Endothelial cell of umbilical vein (primary cell): Measurements from ENCODE around the gene CPLANE2. TPM values are rescaled to one million over a fixed set of nuclear protein-coding genes. Genes with fewer than 3 reads are reported as not detected.

ENCODE experiments used
- BruUV-seq: library from RNA; stranded (reverse); fragments of 400-500 nt; replicated peaks from 2 replicates; lab custom pipeline; 2021; lab: Mats Ljungman, UMichigan
- CTCF ChIA-PET: fragments of 300-600, 350-600 bp; sonication (Branson Sonifier 250); formaldehyde crosslinking; loops from one replicate; lab custom pipeline; 2021; ENCODE audit warnings: antibody characterized with exemption, inconsistent platforms; lab: Charles Lee
- POLR2A ChIA-PET: fragments of 300-600, 350-600 bp; sonication (Branson Sonifier 250); formaldehyde crosslinking; loops from one replicate; lab custom pipeline; 2021; ENCODE audit warnings: antibody characterized with exemption, inconsistent platforms; lab: Charles Lee
- DNase-seq: peaks from one replicate; pipeline ENCODE4 v3.0.0-alpha.2; 2011; ENCODE audit warnings: low read depth, low spot score
- FAIRE-seq: peaks from 2 replicates; lab custom pipeline; 2011; peaks lifted over from hg19 to GRCh38; lab: Jason Lieb, UNC
- H2AFZ ChIP-seq: 2 replicates; pipeline ENCODE4 v1.6.0; 2012; ENCODE audit warnings: low read depth, low read length, control low read depth, inconsistent platforms
- H3K27ac ChIP-seq: 2 replicates; pipeline ENCODE4 v1.5.1; 2011; ENCODE audit warnings: low read depth, mild to moderate bottlenecking, control low read depth, low read length, moderate library complexity; ENCODE audit not compliant: insufficient read depth
- H3K27me3 ChIP-seq, 2 experiments: 2 replicates each; pipeline versions ENCODE4 v1.6.0 to v1.6.1; 2011; ENCODE audit warnings: low read length in 2 of 2, mixed read lengths in 1 of 2; ENCODE audit not compliant: control insufficient read depth in 2 of 2, insufficient read depth in 2 of 2
- H3K36me3 ChIP-seq, 2 experiments: 2 replicates in 1 of 2; 3 replicates in 1 of 2; pipeline ENCODE4 v1.5.1; 2011; ENCODE audit warnings: low read length in 2 of 2, mild to moderate bottlenecking in 1 of 2, moderate library complexity in 1 of 2; ENCODE audit not compliant: control insufficient read depth in 2 of 2, insufficient read depth in 2 of 2; ENCODE audit errors: extremely low read depth in 1 of 2
- H3K4me1 ChIP-seq: 3 replicates; pipeline ENCODE4 v1.5.1; 2011; ENCODE audit warnings: mild to moderate bottlenecking, low read length; ENCODE audit not compliant: control insufficient read depth, insufficient read depth; ENCODE audit errors: extremely low read depth
- H3K4me2 ChIP-seq: 2 replicates; pipeline ENCODE4 v1.6.1; 2011; ENCODE audit warnings: low read length, control low read depth, mixed read lengths; ENCODE audit not compliant: insufficient read depth
- H3K4me3 ChIP-seq, 3 experiments: fragments of 200-600 bp in 1 of 3; sonication (generic), shearing (Covaris generic) in 1 of 3; replicated peaks in 1 of 3; 2 replicates each; pipeline ENCODE4 v1.5.1; 2011 to 2016; ENCODE audit warnings: control low read depth in 3 of 3, low read length in 3 of 3, mild to moderate bottlenecking in 2 of 3, inconsistent platforms in 1 of 3, low read depth in 1 of 3, moderate library complexity in 1 of 3; ENCODE audit not compliant: insufficient read depth in 1 of 3
- H3K79me2 ChIP-seq: 2 replicates; pipeline ENCODE4 v1.6.0; 2012; ENCODE audit warnings: low read length, inconsistent platforms; ENCODE audit not compliant: control insufficient read depth, insufficient read depth
- H3K9ac ChIP-seq: replicated peaks from 2 replicates; pipeline ENCODE3; 2011; ENCODE audit warnings: low read length, control low read depth; ENCODE audit not compliant: insufficient read depth; ENCODE audit errors: extremely low read depth
- H3K9me1 ChIP-seq: replicated peaks from 3 replicates; pipeline ENCODE4 v1.6.0; 2011; ENCODE audit warnings: mild to moderate bottlenecking, low read length; ENCODE audit not compliant: control insufficient read depth, insufficient read depth; ENCODE audit errors: extremely low read depth
- H3K9me3 ChIP-seq: replicated peaks from 2 replicates; pipeline ENCODE4 v1.5.1; 2012; ENCODE audit warnings: low read length, inconsistent platforms; ENCODE audit not compliant: control insufficient read depth, insufficient read depth
- H4K20me1 ChIP-seq: replicated peaks from 2 replicates; pipeline ENCODE3; 2011; ENCODE audit warnings: mild to moderate bottlenecking, low read length; ENCODE audit not compliant: control insufficient read depth, insufficient read depth; ENCODE audit errors: extremely low read depth
- EZH2 ChIP-seq: IDR thresholded peaks from 2 replicates; pipeline ENCODE4 v1.6.1; 2012; ENCODE audit warnings: borderline replicate concordance, low read depth, mild to moderate bottlenecking, moderate library complexity, low read length, inconsistent platforms; ENCODE audit not compliant: severe bottlenecking
- FOS ChIP-seq: IDR thresholded peaks from 2 replicates; pipeline ENCODE4 v1.6.1; 2011; ENCODE audit warnings: mild to moderate bottlenecking, low read length, moderate library complexity, borderline replicate concordance; ENCODE audit not compliant: insufficient read depth
- GATA2 ChIP-seq: IDR thresholded peaks from 2 replicates; pipeline ENCODE4 v1.7.0; 2011; ENCODE audit warnings: low read depth, mild to moderate bottlenecking, moderate library complexity, mixed read lengths, low read length; ENCODE audit not compliant: insufficient read length, insufficient read depth
- JUN ChIP-seq: IDR thresholded peaks from 2 replicates; pipeline ENCODE4 v1.6.1; 2011; ENCODE audit warnings: borderline replicate concordance, low read depth; ENCODE audit not compliant: insufficient read length, insufficient read depth
- MYC ChIP-seq: IDR thresholded peaks from one replicate; pipeline ENCODE4 v1.6.1; 2011; ENCODE audit warnings: mild to moderate bottlenecking, low read depth, low read length
- POLR2A ChIP-seq: IDR thresholded peaks from 2 replicates; pipeline ENCODE4 v1.6.1; 2012; ENCODE audit warnings: low read depth, mild to moderate bottlenecking, control low read depth, low read length
- POLR2AphosphoS5 ChIP-seq: IDR thresholded peaks from 2 replicates; pipeline ENCODE4 v1.6.1; 2012; ENCODE audit warnings: low read depth, mild to moderate bottlenecking, control low read depth, low read length, moderate library complexity; ENCODE audit not compliant: insufficient read depth
- dilution Hi-C: fragments of 300-500 bp; cut with MboI; formaldehyde crosslinking; loops from one replicate; pipeline ENCODE4 v1.15.0; 2019; ENCODE audit warnings: low sequenced_read_pairs; ENCODE audit not compliant: extremely low pct_ligation_motif_present
- intact Hi-C: fragments of 100-400 bp; cut with micrococcal nuclease; formaldehyde crosslinking; loops from one replicate; pipeline ENCODE4 v1.10.0; 2022
- polyA plus RNA-seq, 4 experiments: library from polyadenylated mRNA; depleted of rRNA in 3 of 4; stranded (reverse) in 3 of 4; unstranded in 1 of 4; fragments of >200 nt; gene quantifications; 2 replicates each; pipeline versions ENCODE4 v1.2.1 to v1.2.3, GENCODE V29; 2011 to 2012; ENCODE audit warnings: missing spikeins in 1 of 4
- total RNA-seq: library from RNA; stranded (reverse); gene quantifications from 2 replicates; pipeline ENCODE4 v1.2.3, GENCODE V29; 2021
- TF ChIP-seq, protein P1 (sequence below): IDR thresholded peaks from 2 replicates; pipeline ENCODE4 v1.6.1; 2011; ENCODE audit not compliant: insufficient read depth, insufficient read length
- TF ChIP-seq, protein P2 (sequence below), 2 donors: IDR thresholded peaks; 1 replicate in 1 of 2; 2 replicates in 1 of 2; pipeline ENCODE4 v1.5.1; 2011; ENCODE audit warnings: low read length in 2 of 2, mild to moderate bottlenecking in 2 of 2, moderate library complexity in 2 of 2, control low read depth in 1 of 2, inconsistent platforms in 1 of 2, low read depth in 1 of 2; ENCODE audit not compliant: insufficient read depth in 1 of 2; ENCODE audit errors: extremely low read depth in 1 of 2

CPLANE2 gene
- total and polyA plus RNA-seq, 2 donors (not counting 3 experiments of a cell fraction or from before 2014, with no cell fraction given) = 3.9 to 4.6 TPM

DNA sequence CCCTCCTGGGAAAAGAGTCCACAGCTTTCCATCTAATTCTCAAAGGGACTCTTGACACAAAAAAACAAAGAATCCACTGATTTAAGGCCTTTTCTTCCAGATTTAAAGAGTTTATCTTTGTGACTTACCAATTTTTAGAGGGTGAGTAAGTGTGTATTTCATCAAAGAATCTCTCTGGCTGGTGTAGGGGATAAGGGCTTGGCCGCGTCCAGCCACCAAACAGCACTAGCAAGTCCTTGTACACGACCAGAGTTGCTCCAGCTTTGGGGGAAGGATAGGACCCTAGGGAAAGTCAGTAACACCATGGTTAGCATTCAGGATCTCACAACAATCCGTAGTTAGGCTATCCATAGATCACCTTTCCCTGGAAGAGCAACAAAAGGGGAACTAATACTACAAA is 19.5 kb upstream of the CPLANE2 start:
- BruUV-seq = no TSS peak
- dilution Hi-C loops = no loop called here

More for the DNA sequence above, 19.5 kb upstream of the CPLANE2 start:
- ChIA-PET POLR2A (no interaction called here), CTCF (no interaction called here)
- H3K9me3 ChIP-seq = no peaks in the 10 kb centered on the region
- H2AFZ ChIP-seq = no peak overlapping the region
- DNase-seq (no peak), FAIRE-seq (no peak)
- H3K27ac ChIP-seq = no peak overlapping the region
- H3K36me3 ChIP-seq = peaks cover 12 to 16% of the 10 kb centered on the region in 2 experiments
- H3K4me2 ChIP-seq = no peak overlapping the region
- no peaks in the 10 kb centered on the region for H3K79me2 ChIP-seq
- no peaks in the 10 kb centered on the region for H4K20me1 ChIP-seq
- H3K9me1 ChIP-seq = no peaks in the 10 kb centered on the region
- TF ChIP-seq GATA2 (no peak), POLR2AphosphoS5 (no peak), JUN (no peak), MYC (no peak), EZH2 (no peak), POLR2A (no peak), FOS (no peak)
- TF ChIP-seq, protein P1, sequence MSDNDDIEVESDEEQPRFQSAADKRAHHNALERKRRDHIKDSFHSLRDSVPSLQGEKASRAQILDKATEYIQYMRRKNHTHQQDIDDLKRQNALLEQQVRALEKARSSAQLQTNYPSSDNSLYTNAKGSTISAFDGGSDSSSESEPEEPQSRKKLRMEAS = no peak
- TF ChIP-seq, protein P2, sequence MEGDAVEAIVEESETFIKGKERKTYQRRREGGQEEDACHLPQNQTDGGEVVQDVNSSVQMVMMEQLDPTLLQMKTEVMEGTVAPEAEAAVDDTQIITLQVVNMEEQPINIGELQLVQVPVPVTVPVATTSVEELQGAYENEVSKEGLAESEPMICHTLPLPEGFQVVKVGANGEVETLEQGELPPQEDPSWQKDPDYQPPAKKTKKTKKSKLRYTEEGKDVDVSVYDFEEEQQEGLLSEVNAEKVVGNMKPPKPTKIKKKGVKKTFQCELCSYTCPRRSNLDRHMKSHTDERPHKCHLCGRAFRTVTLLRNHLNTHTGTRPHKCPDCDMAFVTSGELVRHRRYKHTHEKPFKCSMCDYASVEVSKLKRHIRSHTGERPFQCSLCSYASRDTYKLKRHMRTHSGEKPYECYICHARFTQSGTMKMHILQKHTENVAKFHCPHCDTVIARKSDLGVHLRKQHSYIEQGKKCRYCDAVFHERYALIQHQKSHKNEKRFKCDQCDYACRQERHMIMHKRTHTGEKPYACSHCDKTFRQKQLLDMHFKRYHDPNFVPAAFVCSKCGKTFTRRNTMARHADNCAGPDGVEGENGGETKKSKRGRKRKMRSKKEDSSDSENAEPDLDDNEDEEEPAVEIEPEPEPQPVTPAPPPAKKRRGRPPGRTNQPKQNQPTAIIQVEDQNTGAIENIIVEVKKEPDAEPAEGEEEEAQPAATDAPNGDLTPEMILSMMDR (IDR thresholded peaks at IDR 0.05; ENCODE audit: extremely low read depth in 1 of 2, insufficient read depth in 1 of 2, low read depth in 1 of 2, low read length in 2 of 2) = no peak
- H3K4me3 ChIP-seq = no peak overlapping the region
- no peak overlapping the region for H3K9ac ChIP-seq
- intact Hi-C loops = no loop called here
- H3K4me1 ChIP-seq = no peaks in the 10 kb centered on the region
- no peaks in the 10 kb centered on the region for H3K27me3 ChIP-seq
